ENCODE results near the gene KRTAP10-11.

GRCh38 chr21:44630440-44630839 is 15.8 kb upstream of the KRTAP10-11 start:
- TF ChIP-seq CTCF (IDR thresholded peaks at IDR 0.05) (no peak), POLR2A (IDR thresholded peaks at IDR 0.05) (no peak)
